ENCODE results near the gene CRYBB2. TPM values are rescaled to one million over a fixed set of nuclear protein-coding genes. Genes with fewer than 3 reads are reported as not detected.
"Not testable (repeated sequence)": the region's sequence is repeated elsewhere in the genome, so short reads cannot be mapped to it uniquely, and the experiment has no call there.

Gene CRYBB2, protein sequence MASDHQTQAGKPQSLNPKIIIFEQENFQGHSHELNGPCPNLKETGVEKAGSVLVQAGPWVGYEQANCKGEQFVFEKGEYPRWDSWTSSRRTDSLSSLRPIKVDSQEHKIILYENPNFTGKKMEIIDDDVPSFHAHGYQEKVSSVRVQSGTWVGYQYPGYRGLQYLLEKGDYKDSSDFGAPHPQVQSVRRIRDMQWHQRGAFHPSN
- polyA plus RNA-seq (2013, experiment 1 of 2; ENCODE audit: insufficient read length) = not detected
- polyA plus RNA-seq (2013, experiment 2 of 2; ENCODE audit: insufficient read length) = not detected

- DNase-seq = no peak
Observed at GRCh38 chr22:25219211-25219689, at the start of gene CRYBB2. Gene CRYBB2, plus strand, starts transcription at chr22:25219639. Its CDS starts 1,791 bp downstream, at chr22:25221430.

- DNase-seq = no peak
Observed at GRCh38 chr22:25170426-25170980, 48.9 kb upstream of the CRYBB2 start.

- DNase-seq = no peak
Observed at GRCh38 chr22:25172153-25172552, 47.3 kb upstream of the CRYBB2 start.

- no peak for DNase-seq
Observed at GRCh38 chr22:25174156-25174887, 45.1 kb upstream of the CRYBB2 start.

DNA sequence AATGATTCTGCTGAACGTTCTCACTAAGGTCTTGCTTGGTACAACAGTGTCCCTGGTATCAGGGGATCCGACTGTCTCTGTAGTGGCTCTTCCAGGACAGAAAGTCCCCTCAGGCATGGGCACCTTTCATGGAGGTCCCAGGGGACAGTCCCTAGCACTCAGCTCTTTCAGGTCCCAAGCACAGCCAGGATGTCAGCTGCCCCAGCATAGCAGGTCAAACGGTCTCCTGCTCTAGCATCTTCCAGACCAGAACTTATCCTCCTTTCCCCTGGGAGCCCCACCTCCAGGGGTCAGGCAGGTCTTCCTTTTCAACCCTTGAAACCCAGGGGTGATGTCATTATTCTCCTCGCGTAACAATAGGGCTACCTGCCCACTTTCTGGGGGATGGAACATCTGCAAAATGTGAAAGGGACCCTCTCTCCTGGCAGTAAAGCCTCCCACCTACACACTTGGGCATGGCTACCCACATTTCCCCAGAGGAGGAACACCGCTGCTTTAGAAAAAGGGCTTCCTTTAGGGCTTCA, 44.5 kb upstream of the CRYBB2 start:
- no peak for DNase-seq

- DNase-seq = no peak
Observed at GRCh38 chr22:25176175-25176574, 43.3 kb upstream of the CRYBB2 start.

- DNase-seq = no peak
Observed at GRCh38 chr22:25176799-25177198, 42.6 kb upstream of the CRYBB2 start.

DNA sequence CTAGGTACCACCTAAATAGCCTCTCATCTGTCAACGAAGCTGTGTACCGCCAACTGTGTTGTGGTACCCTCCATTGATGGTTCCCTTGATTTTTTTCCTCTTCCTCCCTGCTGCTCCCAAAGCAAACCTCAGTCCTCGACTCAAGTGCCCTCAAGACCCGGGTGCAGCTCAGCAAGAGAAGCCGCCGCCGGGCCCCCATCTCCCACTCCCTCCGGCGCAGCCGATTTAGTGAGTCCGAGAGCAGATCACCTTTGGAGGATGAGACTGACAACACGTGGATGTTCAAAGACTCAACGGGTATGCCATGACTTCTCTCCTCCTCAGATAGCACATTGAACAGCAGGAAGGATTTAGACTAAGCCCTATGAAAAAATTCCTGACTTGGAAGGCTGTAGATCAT, 42.2 kb upstream of the CRYBB2 start:
- DNase-seq = no peak

DNA sequence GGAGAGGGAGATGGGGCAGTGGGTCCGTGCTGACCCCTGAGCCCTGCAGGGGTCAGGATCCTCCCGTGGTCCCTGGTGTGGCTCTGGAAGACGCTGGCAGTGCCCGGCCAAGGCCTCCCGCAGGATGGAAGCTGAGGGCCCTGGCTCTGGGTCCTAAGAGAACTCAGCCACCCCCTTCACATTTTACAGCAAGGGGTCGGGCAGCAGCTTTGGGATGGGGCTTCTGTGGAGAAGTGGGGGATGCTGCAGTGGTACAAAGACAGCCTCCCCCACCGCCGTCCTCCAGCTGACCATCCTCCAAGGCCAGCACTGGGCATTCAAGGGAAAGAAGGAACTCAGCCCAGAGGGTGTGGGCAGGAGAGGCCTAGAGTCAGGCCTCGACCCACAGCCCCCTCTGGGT, 41.5 kb upstream of the CRYBB2 start:
- no peak for DNase-seq

DNA sequence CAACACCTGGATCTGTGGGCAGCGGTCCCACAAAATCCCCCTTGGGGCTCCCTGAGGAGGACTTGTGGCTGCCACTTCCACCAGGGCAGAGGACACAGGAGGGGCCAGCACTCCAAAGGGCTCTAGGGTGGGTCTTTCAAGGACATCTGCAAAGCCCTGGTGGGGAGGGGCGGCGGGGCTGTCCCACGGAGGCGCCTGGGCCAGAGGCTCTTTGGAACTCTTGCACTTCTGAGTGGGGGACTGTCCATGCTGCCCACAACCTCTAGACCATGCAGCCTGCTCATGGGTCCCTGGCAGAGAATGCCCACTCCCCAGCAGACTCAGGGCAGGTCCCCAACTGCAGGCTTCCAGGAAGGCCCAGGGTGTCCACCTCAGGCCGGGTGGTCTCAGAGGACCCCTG, 41.1 kb upstream of the CRYBB2 start:
- not testable (repeated sequence) for DNase-seq

DNA sequence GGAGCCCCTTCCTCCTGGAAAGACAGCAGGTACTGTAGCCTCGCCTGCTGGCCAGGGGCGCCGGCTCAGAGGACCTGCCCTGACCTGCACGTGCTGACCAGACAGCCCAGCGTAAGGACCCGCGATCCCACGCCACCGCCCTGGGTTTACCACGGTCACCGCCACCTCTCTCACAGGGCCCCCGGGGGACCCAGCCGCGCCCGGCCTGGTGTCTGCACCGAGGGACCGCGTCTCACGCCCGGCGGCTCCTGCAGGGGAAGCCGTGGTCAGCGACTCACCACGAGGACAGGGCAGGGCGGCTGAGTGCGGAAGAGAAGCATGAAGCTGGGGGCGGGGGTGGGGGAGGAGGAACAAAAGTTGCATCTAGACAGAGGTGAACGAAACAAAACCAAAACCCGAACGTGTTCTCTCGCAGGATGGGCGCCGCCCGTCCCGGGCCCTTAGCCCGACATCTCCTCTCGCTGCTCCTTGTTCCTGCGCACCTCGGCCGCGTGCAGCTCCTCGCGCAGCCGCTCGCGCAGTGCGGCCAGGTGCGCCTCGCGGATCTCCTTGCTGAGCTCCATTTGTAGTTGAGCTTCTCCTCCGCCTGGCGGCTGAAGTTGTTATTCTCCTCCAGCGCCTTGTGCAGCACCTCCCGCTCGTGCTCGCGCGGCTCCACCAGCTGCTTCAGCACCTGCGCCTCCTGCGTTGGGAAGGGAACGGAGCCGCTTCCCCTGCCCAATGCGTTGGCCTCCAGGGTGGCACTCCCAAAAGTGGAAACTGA, 40.4 kb upstream of the CRYBB2 start:
- DNase-seq = not testable (repeated sequence)

DNA sequence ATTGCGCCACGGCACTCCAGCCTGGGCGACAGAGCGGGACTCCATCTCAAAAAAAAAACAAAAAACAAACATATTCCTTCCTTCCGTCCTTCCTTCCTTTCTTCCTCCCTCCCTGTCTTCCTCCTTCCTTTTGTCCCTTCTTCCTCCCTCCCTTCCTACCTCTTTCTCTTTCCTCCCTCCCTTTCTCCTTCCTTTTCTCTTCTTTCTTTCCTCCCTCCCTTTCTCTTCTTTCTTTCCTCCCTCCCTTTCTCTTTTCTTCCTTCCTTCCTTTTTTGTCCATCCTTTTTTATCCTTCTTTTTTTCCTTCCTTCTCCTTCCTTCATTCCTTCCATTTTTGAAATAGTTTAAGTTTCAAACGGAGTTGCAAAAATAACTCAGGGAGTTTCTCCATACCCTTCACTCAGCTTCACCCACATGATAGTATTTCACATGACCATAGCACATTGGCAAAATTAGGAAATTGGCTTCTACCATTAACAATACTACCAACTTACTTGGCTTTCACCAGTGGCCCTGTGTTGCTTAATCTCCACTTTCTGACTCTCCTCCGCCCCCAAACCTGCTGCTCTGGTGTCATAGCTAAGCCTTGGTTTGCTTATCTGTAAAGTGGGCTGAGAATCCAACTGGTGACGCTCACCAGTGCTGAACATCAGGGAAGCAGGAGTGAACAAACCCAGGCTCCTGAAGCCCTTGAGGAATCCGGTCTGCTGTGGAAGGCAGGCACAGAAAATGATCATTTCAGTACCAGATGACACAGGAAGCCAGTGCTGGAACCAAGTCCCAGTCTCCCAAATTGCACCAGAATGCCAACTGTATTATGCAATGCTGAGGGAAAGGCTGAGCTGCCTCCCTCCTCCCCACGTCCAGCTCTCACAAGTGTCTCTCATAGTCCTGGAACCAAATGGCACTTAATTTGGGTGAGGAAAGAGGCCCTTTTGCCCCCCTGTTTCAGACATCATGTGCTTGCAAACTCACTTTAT, 37.0 kb upstream of the CRYBB2 start:
- DNase-seq = no peak

GRCh38 chr22:25183949-25184619, 35.4 kb upstream of the CRYBB2 start:
- DNase-seq = no peak

GRCh38 chr22:25186140-25186539, 33.3 kb upstream of the CRYBB2 start:
- no peak for DNase-seq

- no peak for DNase-seq
Observed at GRCh38 chr22:25187469-25187868, 32.0 kb upstream of the CRYBB2 start.

GRCh38 chr22:25192406-25192805, 27.0 kb upstream of the CRYBB2 start:
- no peak for DNase-seq

GRCh38 chr22:25193130-25193529, 26.3 kb upstream of the CRYBB2 start:
- DNase-seq = no peak

DNA sequence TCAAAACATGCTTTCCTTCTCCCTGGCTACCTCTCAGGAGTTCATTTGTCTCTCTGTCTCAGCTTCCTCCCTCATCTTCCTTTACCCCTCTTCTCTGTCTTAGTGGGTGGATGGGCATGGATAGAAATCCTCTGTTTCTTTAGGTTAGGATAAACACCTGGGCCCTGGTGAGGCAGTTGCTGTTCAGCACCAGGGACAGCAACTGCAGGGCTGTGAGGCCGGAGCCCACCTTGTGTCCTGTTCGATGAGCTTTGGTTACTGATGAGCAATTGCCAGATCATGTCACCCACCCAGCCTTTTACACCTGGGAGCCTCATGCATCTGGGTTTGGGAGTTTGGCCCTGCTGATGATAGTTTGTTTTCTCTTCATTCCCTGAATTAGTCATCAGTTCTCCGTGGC, 25.9 kb upstream of the CRYBB2 start:
- no peak for DNase-seq

DNA sequence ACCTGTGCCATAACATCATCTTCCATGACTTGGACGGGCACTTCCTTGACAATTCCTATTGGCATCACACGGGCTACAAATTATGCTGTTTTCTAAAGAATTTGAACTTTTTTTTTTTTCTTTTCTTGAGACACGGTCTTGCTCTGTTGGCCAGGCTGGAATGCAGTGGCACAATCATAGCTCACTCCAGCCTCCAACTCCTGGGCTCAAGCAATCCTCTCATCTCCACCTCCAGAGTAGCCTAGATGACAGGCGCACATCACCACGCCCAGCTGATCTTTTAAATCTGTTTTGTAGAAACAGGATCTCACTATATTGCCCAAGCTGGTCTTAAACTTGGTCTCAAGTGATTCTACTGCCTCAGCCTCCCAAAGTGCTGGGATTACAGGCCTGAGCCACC, 23.1 kb upstream of the CRYBB2 start:
- DNase-seq = no peak

- DNase-seq = no peak
Observed at GRCh38 chr22:25197340-25197739, 22.1 kb upstream of the CRYBB2 start.
